ENCODE data around the gene IFNA5. TPM values are rescaled to one million over a fixed set of nuclear protein-coding genes. Genes with fewer than 3 reads are reported as not detected.

IFNA5 gene
- total RNA-seq, 1 experiment from 2014 or later = not detected

- Histone ChIP-seq H3K4me1 (no peaks in the 10 kb centered on the region), H3K27me3 (no peaks in the 10 kb centered on the region), H3K4me3 (no peak overlapping the region)
These were observed 38.2 kb downstream of the IFNA5 start for GRCh38 chr9:21266733-21267484.

GRCh38 chr9:21265421-21266189, 39.5 kb downstream of the IFNA5 start:
- Histone ChIP-seq H3K4me1 (no peaks in the 10 kb centered on the region), H3K4me3 (no peak overlapping the region), H3K9me3 (replicated peaks) (no peaks in the 10 kb centered on the region), H3K27me3 (no peaks in the 10 kb centered on the region), H3K36me3 (no peaks in the 10 kb centered on the region), H3K27ac (no peak overlapping the region)
- no peak for DNase-seq

More at GRCh38 chr9:21266733-21267484, 38.2 kb downstream of the IFNA5 start:
- H3K27ac ChIP-seq = no peak overlapping the region
- no peaks in the 10 kb centered on the region for H3K9me3 ChIP-seq (replicated peaks)
- H3K36me3 ChIP-seq = no peaks in the 10 kb centered on the region
- DNase-seq = no peak

DNA sequence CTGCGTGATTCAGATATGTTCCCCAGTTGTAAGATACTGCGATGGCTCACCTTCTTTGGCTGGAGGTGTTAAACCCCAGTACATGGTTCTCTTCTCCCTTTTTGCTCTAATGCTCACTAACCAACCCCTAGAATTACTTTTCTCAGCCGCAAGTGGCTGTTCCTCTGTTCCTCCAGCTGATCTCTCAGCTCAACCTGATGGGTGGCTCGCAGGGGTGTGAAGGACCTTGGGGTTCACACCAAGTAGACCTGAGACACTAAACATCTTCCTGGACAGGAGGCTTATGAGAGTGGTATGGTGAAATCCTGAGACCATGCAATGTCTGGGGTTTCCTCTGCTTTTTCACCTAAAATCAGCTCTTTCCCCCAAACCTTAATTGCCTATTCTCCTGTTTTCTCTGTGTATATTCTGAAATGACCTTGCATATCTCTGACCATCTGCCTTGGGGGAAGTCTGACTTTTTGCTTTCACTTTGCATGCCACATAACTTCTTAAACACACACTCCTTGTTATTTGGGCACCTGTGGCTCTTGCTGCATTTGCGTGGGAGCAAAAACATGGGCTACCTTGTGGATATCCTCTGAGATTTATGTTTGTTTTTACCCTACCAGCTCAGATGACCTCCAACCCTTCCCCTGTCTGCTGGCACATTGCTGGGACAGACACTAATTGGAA, 49.4 kb downstream of the IFNA5 start:
- Histone ChIP-seq H3K9me3 (replicated peaks) (no peaks in the 10 kb centered on the region), H3K4me3 (no peak overlapping the region), H3K4me1 (no peaks in the 10 kb centered on the region), H3K27ac (no peak overlapping the region), H3K36me3 (no peaks in the 10 kb centered on the region), H3K27me3 (peaks cover 3% of the 10 kb centered on the region; the same call in 1 of the 2 replicates)
- no peak for DNase-seq

Other genes starting within 250 kb of the IFNA5 start
- not detected in 2 replicates for gene IFNB1, start 227.4 kb downstream of the IFNA5 start, total RNA-seq (2014; rRNA removed; shearing (Covaris generic))
- gene IFNW1, start 163.5 kb downstream of the IFNA5 start, total RNA-seq (2014; rRNA removed; shearing (Covaris generic)) = not detected in 2 replicates
- not detected in 2 replicates for gene IFNA21, start 138.7 kb downstream of the IFNA5 start, total RNA-seq (2014; rRNA removed; shearing (Covaris generic))
- not detected in 2 replicates for gene IFNA4, start 117.7 kb downstream of the IFNA5 start, total RNA-seq (2014; rRNA removed; shearing (Covaris generic))
- gene IFNA7, start 103.1 kb downstream of the IFNA5 start, total RNA-seq (2014; rRNA removed; shearing (Covaris generic)) = not detected in 2 replicates
- gene IFNA10, start 98.2 kb downstream of the IFNA5 start, total RNA-seq (2014; rRNA removed; shearing (Covaris generic)) = not detected in 2 replicates
- not detected in 2 replicates for gene IFNA16, start 88.0 kb downstream of the IFNA5 start, total RNA-seq (2014; rRNA removed; shearing (Covaris generic))
- gene IFNA17, start 77.1 kb downstream of the IFNA5 start, total RNA-seq (2014; rRNA removed; shearing (Covaris generic)) = not detected in 2 replicates
- not detected in 2 replicates for gene IFNA14, start 65.3 kb downstream of the IFNA5 start, total RNA-seq (2014; rRNA removed; shearing (Covaris generic))
- 22.6 and 25.5 TPM in 2 replicates for gene KLHL9, start 30.1 kb upstream of the IFNA5 start, total RNA-seq (2014; rRNA removed; shearing (Covaris generic))
- not detected in 2 replicates for gene IFNA6, start 45.6 kb upstream of the IFNA5 start, total RNA-seq (2014; rRNA removed; shearing (Covaris generic))
- not detected in 2 replicates for gene IFNA13, start 62.7 kb upstream of the IFNA5 start, total RNA-seq (2014; rRNA removed; shearing (Covaris generic))
- gene IFNA2, start 80.1 kb upstream of the IFNA5 start, total RNA-seq (2014; rRNA removed; shearing (Covaris generic)) = not detected in 2 replicates
- gene IFNA8, start 103.8 kb upstream of the IFNA5 start, total RNA-seq (2014; rRNA removed; shearing (Covaris generic)) = not detected in 2 replicates
- not detected in 2 replicates for gene IFNA1, start 135.1 kb upstream of the IFNA5 start, total RNA-seq (2014; rRNA removed; shearing (Covaris generic))
- not detected in 2 replicates for gene IFNE, start 177.0 kb upstream of the IFNA5 start, total RNA-seq (2014; rRNA removed; shearing (Covaris generic))

Measured in SJCRH30 (cell line).